Non-pigmented ciliary epithelial cell (primary cell): ENCODE data around the gene TRIM74.
"Not testable (repeated sequence)": the region's sequence is repeated elsewhere in the genome, so short reads cannot be mapped to it uniquely, and the experiment has no call there.

ENCODE experiments used
- DNase-seq: peaks from one replicate; pipeline ENCODE4 v3.0.0-alpha.2; 2010; ENCODE audit warnings: low read depth

The TRIM74 gene

DNA sequence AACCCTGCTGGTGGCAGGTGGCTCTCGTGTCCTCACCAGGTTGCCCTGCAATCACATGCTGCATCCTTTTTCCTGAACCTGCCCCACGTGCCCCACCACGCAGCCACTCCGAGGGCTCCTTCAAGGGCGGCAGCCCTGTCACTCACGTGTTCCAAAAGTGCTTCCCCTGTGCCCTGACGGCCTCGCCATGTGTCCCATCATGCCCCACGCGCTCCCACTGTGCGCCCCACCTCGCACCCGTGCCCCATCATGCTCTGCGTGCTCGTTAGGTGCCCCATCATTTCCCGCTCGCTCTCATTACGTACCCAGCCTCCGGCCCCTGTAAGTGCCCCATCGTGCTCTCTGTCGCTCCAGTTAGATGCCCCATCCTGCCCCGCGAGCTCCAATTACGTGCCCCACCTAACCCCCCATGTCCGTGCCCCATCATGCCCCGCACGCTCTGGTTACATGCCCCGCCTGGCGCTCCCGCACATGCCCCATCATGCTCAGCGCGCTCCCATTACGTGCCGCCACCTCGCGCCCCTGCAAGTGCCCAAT, at the start of gene TRIM74:
Gene TRIM74 (minus strand): TSS at position 487 of the 537 bp plus-strand sequence. CDS start 3,309 bp downstream, outside the sequence.
- not testable (repeated sequence) for DNase-seq

DNA sequence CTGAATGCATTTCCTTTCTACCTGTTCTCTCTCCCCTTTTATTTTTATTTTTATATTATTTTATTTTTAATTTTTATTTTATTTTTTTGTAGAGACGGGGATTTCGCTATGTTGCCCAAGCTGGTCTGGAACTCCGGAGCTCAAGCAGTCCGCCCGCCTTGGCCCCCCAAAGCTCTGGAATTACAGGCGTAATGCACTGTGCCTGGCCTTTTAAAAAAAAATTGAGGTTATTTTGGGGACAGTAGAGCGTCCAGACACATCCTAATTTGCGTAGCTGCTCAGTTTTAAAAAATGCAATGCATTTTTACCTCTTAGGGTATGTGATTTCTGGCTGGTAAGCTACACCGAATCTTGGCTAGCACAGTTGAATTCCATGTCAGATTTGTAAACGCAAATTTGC, 37.2 kb upstream of the TRIM74 start:
- DNase-seq, result not testable (repeated sequence)

DNA sequence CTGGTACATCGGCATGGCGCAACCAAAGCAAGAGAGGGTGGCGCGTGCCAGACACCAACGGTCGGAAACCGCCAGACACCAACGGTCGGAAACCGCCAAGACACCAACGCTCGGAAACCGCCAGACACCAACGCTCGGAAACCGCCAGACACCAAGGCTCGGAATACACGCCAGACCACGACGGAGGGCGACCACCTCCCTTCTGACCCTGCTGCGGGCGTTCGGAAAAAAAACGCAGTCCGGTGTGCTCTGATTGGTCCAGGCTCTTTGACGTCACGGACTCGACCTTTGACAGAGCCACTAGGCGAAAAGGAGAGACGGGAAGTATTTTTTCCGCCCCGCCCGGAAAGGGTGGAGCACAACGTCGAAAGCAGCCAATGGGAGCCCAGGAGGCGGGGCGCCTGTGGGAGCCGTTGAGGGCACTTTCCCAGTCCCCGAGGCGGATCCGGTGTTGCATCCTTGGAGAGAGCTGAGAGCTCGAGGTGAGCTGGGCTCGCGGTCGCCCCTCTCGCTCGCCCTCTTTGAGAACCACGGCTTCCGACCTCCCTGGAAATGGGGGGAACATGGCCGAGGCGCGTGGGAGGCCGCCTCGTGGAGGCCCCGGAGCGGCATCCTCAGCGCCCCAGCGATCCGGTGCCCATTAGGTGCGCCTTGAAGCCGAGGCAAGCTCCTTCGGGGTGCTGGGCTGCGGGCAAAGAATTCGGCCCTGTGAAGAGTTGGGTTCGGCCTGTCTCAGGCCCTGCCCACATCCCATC, 36.6 kb upstream of the TRIM74 start:
- DNase-seq, result peak; percentile 31

DNA sequence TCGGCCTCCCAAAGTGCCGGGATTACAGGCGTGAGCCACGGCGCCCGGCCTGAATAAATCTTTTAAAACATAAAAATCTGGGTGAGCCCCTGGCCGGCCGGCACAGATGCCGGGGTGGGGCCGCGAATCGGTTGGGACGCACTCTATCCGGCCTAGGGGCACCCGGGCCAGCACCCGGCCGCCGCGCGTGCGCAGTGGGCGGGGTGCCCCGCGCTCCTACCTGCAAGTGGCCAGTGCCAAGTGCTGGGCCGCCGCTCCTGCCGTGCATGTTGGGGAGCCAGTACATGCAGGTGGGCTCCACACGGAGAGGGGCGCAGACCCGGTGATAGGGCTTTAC, 36.1 kb upstream of the TRIM74 start:
- not testable (repeated sequence) for DNase-seq

DNA sequence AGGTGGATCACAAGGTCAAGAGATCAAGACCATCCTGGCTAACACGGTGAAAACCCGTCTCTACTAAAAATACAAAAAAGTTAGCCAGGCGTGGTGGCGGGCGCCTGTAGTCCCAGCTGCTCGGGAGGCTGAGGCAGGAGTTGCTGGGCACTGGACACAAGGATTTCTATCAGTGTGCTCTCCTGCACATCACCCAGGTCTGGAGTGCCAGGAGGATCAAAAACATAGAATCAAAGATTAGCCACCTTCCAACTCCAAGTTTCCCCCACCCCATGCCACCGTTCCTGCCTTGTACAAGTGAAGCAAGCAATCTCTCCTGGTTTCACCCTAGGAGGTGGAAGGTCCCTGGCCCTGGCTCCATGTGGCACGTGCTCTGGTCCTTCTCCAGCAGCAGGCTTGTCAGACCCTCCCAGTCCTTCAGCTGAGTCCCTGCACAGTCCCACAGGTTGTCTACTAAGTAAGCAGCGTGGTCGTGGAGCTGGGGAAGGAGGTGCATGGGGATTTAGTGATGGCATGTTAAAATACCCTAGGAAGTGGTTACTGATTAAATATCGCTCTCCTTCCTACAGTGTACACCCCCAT, 28.7 kb upstream of the TRIM74 start:
- DNase-seq, result not testable (repeated sequence)

DNA sequence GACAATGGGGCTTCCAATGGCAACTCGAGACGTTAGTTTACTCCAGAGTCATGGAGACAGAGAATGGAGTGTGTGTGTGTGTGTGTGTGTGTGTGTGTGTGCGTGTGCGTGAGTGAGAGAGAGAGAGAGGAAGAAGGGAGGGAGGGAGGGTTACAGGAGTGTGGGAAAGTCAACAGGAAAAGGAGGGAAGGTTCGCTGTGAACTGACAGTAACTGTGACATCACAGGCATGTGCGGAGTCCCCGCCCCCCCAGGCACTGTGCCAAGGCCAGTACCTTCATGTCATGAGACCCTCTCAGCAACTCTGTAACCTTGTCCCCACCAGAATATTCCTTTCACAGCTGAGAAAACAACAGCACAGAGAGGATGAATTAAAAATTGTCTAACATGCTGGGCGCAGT, 28.2 kb upstream of the TRIM74 start:
- not testable (repeated sequence) for DNase-seq

DNA sequence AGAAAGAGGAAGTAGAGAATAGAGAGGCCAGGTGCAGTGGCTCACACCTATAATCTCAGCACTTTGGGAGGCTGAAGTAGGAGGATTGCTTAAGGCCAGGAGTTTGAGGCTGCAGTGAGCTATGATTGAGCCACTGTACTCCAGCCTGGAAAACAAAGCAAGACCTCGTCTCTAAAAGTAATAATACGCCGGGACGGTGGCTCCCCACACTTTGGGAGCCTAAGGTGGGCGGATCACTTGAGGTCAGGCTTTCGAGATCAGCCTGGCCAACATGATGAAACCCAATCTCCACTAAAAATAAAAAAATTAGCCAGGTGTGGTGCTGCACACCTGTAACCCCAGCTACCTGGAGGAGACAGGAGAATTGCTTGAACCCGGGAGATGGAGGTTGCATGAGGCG, 26.2 kb upstream of the TRIM74 start:
- DNase-seq, result not testable (repeated sequence)

DNA sequence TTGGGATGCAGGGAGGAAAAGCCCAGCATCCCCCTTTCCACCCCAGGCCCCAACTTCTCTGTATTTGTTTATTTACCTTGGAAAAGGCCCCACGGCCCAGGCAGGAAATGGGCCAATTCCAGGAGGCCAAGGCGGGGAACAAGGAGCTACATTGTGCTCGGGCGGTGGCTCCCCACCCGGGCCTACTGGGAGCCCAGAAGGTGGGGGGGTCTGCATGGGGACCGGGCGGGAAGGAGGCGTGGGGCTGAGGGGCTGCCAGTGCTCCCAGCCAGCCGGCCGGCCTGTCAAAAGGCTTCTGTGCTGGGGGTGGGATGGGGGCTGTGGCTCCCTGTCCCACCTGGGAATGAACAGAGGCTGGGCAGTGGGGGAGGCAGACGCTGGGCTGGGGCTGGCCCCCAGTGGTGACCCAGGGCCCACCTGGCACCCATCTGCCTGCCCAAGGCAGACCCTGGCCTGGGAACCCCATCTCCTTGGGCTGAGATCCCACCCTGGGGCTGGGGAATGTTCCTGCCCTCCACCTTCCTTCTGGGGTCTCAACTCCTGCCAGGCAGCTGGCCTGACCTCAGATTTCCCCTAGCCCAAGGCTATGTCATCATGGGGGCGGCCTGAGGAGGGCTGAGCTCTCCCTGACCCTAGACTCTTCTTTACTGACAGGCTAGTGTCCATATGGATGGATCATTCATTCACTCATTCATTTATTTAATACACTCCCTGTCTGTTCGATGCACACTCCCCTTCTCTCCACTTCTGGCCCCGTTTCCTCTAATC, 21.1 kb upstream of the TRIM74 start:
- DNase-seq, result not testable (repeated sequence)

DNA sequence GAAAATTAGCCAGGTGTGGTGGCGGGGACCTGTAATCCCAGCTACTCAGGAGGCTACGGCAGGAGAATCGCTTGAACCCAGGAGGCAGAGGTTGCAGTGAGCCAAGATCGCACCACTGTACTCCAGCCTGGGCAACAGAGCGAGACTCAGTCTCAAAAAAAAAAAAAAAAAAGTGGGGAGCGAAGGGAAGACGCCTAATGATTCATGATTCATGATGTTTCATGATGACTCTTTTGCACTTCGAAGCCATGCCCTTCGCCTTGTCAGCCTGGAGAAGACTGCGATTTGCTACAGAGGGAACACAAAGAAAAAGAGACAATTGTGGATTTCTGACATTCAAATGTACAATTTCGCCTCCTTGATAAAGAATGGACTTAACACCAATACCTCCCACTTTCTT, 12.8 kb upstream of the TRIM74 start:
- DNase-seq, result not testable (repeated sequence)

DNA sequence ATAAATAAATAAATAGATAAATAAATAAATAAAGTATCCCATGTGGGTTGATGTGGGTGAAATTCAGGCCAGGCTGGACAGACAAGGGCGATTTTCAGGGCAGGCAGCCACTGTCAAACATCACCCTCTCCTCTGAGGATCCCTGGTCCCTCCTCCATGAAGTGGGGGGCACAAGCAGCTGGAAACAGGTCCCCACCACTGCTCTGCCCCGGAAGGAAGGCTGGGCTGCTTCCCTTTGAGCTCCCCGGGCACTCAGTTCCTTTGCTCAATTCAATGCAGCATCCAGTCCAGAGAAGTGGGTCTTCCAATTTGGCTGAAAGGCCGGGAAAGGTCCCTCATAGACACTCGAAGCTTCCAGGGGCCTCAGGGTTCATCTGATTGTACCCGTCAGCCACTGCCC, 11.1 kb upstream of the TRIM74 start:
- not testable (repeated sequence) for DNase-seq

DNA sequence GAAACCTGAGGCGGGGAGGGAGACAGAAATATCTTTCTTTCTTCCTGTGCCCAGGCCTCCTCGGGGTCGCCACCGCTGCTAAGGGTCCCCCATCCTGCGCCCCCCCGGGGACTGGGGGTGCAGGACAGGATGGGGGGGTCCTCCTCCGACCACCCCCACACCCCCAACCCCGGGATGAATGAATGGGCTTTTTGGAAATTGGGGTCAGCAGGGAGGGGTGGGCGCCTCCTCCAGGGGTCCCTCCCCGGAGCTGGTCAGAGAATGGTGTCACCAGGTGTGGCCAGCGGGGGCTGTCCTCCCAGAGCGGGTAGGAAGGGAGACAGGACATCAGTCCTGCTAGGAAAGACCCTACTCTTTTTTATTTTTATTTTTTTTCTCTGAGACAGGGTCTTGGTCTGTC, 7.2 kb upstream of the TRIM74 start:
- not testable (repeated sequence) for DNase-seq

DNA sequence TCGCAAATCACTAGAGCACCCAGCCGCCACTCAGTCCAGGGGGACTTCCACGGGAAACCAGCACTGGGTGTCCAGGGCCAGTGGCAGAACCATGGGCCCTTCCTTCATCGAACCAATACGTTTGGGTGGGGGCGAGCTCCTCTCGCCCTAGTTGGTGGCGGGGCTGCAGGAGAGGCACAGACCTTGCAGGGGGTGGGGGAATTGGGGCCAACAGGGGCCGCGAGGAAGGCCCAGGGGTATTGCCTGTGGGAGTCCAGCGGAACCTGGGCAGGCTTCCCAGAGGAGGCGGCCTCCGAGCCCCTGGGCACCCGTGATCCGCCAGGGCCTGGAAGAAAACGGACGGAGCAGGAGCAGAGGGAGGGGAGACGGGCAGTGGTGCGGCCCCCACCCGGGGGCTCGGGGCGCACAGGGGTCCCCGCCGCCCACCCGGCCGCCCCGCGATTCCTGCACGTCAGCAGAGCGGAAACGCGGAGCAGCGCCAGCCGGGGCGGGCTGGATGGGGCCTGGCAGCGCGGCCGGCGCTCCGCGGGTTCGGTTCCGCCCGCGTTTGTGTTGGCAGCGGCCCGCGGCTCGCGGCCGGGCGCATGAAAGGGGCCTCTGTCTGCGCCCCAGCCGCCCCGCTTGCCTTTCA, 6.5 kb upstream of the TRIM74 start:
- DNase-seq, result not testable (repeated sequence)

DNA sequence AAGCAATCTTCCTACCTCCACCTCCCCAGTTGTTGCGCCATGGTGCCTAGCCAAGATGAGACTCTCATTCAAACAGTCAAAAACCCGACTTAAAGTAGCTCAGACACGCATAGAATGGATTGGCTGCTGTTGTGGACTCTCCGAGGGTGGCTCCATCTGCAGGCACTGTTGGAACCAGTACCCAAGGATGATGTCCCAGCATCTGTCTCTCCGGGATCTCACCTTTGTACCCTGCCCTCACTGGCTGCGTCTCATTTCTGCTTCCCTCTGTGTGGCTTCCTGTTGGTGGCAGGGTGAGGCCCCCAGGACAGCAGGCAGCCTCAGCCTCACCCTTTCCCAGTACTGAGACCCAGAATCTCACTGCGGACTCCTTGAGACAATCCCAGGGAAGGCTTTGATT, 5.5 kb upstream of the TRIM74 start:
- not testable (repeated sequence) for DNase-seq

DNA sequence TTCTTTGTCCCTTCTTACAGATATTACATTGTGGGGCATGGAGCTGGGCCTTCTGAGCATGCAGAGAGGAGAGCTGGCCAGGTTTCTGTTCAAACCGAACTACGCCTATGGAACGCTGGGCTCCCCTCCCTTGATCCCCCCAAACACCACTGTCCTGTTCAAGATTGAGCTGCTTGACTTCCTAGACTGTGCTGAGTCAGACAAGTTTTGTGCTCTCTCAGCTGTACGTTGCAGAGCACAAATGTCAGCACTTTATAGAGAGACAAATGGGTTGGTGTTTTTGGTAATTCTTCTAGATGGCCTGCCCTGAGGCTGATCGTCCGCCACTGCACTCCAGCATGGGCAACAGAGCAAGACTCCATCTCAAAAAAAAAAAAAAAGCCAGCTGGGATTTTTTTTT, 2.2 kb upstream of the TRIM74 start:
- DNase-seq, result not testable (repeated sequence)

DNA sequence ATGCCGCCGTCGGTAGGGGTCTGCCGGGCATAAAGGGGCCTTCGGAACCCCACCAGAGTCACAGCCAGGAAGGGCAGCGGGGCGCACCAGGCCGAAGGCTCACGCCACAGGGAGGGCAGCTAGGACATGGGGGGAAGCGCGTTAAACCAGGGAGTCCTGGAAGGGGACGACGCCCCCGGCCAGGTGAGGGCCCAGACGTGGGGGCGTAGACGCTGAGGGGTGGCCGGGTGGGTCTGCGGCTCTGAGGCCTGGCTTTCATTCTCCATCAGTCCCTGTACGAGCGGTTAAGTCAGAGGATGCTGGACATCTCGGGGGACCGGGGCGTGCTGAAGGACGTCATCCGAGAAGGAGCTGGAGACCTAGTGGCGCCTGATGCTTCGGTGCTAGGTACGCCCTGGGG, 422 bp upstream of the TRIM74 start:
- DNase-seq, result not testable (repeated sequence)

DNA sequence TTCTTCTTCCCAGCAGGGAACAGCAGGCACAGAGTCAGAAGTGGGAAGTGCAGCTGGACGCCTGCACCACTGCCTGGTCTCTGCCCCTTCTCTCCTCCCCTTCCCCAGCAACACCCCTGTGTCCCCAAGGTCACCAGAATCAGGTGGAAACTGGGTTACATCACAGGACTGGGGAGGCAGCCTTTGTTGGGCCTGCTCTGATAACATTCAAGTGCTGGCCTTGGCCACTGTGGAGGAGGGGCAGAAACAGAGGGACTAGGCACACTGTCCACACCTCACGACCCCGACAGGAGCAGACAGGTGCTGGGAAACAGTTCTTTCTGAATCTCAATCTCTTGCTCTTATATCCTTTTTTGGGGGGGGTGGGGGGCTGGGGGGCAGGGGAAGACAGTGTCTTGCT, 2.4 kb downstream of the TRIM74 start:
- not testable (repeated sequence) for DNase-seq

DNA sequence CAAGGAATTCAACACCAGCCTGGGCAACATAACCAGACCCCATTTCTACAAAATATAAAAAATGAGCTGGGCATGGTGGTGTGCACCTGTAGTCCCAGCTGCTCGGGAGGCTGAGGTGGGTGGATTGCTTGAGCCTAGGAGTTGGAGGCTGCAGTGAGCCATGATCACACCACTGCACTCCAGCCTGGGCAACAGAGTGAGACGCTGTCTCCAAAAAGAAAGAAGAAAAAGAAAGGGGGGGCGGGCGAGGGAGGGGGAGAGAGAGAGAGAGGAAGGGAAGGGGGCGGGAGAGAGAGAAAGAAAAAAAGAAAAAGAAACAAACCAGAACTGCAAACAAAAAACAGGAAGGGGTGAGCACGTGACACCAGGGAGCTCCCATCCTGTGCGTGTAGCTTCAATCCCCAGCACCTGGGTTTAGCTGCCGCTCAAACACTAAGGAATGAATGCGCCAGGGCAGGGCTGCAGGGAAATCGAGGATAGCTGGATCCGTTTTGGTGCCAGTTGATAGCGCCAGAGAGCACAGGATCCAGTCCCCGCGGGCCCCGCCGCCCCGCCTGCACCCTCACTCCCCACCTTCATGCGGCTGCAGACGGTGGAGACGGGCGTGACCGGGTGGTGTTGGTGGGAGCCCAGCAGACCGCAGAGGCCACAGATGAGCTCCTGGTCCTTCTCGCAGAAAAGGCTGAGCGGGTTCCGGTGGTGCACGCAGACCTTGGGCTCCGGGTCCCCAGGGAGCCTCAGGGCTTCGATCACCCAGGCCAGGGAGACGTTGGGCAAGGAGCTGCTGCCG, 3.9 kb downstream of the TRIM74 start:
- not testable (repeated sequence) for DNase-seq

DNA sequence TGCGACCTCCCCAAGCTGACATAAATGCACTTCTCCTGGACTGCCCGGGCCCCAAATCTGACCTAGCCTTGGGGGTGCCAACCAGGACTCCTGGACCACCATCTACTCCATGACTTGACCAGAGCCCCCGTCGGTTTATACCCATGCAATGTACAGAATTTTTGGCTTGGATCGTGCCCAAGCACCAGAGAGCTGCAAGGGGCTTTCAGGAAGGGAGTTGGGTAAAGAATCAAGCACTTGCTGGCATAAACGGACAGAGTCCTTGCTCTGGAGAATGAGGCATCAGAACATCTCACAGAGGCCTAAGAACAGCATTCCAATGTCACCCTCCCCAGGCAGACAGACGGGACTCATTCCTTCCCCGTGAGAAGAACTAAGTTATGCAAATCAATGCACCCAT, 6.2 kb downstream of the TRIM74 start:
- not testable (repeated sequence) for DNase-seq

DNA sequence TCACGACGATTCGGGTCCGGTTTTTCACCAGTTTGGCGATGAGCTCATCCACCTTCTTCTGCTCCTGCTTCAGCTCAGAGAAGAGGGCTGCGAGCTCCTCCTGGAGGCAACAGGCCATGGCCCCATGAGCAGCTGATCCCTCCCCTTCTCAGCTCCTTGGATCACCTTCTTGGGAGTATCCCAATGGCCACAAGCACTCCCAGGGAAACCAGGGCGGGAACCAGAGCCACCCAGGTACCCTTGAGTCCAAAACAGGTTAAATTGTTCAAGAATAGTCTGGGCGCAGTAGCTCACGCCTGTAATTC, 8.0 kb downstream of the TRIM74 start:
- not testable (repeated sequence) for DNase-seq

DNA sequence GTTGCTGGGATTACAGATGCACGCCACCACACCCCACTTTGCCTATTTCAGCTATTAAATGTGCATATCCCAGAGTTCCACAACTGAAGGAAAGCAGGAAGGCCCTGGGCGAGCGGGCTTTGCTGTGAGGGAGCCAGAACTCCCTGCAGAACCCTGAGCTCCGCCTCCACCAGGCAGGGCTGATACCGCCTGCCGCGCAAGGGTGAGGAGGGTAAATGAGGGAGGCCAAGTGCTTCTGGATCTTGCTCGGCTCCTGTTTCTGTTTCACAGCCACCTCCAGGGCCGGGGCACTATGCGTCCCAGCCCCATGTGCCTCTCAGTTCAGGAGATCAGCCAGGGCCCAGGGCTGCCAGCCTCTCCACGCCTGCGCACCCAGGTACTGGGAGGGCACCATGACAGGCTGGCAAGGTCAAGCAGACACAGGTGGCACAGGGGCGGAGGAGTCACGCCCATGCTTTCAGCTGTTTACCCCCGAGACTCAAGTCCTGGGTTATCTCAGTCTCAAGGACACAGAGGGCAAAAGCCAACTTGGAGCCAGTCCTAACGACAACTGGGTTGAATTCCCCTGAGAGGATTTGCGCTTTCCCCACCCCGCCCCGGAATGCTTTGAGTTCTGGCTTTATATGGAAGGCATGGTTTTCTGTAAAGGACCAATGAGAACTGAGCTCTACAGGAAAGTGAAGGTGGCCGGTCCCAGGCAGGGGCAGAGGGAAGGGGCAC, 8.5 kb downstream of the TRIM74 start:
- not testable (repeated sequence) for DNase-seq

DNA sequence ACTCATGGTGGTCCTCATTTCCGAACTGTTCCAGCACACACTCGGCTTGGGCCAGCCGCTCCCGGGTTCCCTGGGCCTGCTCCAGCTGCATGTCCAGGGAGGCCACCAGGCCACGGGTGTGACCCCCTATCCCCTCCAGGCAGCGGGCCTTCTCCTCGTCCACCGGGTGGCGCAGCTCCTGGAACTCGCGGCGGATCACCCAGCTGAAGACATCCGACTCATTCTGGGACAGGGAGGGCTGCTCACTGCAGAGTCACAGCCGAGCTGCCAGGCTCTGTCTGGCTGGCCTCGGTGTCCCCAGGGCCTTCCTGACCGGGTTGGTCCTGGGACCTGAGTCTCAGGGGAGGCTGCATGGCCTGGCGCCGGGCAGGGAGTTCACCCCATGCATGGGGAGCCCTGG, 9.2 kb downstream of the TRIM74 start:
- not testable (repeated sequence) for DNase-seq
